WTC11 (cell line): ENCODE data around the gene RNASE12. TPM values are rescaled to one million over a fixed set of nuclear protein-coding genes. Genes with fewer than 3 reads are reported as not detected.

ENCODE experiments used
- ATAC-seq: fragments of 200-7000 bp; cut with Tn5 transposase; 2 replicates; pipeline ENCODE4 v1.10.0; 2021; ENCODE audit warnings: mild to moderate bottlenecking, moderate library complexity
- CTCF ChIA-PET: fragments of 300-600 bp; sonication (Branson Sonifier 250); formaldehyde crosslinking; loops from one replicate; lab custom pipeline; 2021; ENCODE audit warnings: antibody characterized with exemption; lab: Charles Lee
- POLR2A ChIA-PET: fragments of 350-600 bp; sonication (Branson Sonifier 250); formaldehyde crosslinking; loops from one replicate; lab custom pipeline; 2021; ENCODE audit warnings: antibody characterized with exemption; lab: Charles Lee
- DNase-seq: peaks from one replicate; pipeline ENCODE4 v3.0.0; 2021; ENCODE audit warnings: low spot score
- H3K27ac Mint-ChIP-seq: 2 replicates; pipeline ENCODE4 v1.8.0; 2021; ENCODE audit warnings: mixed read lengths
- H3K27me3 Mint-ChIP-seq: 2 replicates; pipeline ENCODE4 v1.8.0; 2021; ENCODE audit warnings: low read depth, mild to moderate bottlenecking, moderate library complexity, mixed read lengths
- H3K36me3 Mint-ChIP-seq: 2 replicates; pipeline ENCODE4 v1.8.0; 2021; ENCODE audit warnings: mixed read lengths
- H3K4me1 Mint-ChIP-seq: 2 replicates; pipeline ENCODE4 v1.8.0; 2022; ENCODE audit warnings: mixed read lengths
- H3K4me3 Mint-ChIP-seq: 2 replicates; pipeline ENCODE4 v1.8.0; 2021; ENCODE audit warnings: mild to moderate bottlenecking, moderate library complexity, mixed read lengths
- H3K9me3 Mint-ChIP-seq: 2 replicates; pipeline ENCODE4 v1.8.0; 2021; ENCODE audit warnings: mixed read lengths
- GRHL2 ChIP-seq: fragments of 250-450 bp; sonication (Bioruptor Pico); IDR thresholded peaks from 2 replicates; pipeline ENCODE4 v1.8.0; 2022; ENCODE audit warnings: mild to moderate bottlenecking, moderate library complexity; ENCODE audit not compliant: insufficient replicate concordance, severe bottlenecking
- HMGA2 ChIP-seq: fragments of 250-450 bp; sonication (Bioruptor Pico); IDR thresholded peaks from 2 replicates; pipeline ENCODE4 v1.4.0; 2021; ENCODE audit warnings: mild to moderate bottlenecking, moderate library complexity
- HMGXB4 ChIP-seq: sonication (generic); formaldehyde crosslinking; IDR thresholded peaks from 2 replicates; pipeline ENCODE4 v1.8.1; 2023; ENCODE audit warnings: mild to moderate bottlenecking, moderate library complexity, missing genetic modification reagents
- KAT7 ChIP-seq: sonication (generic); formaldehyde crosslinking; IDR thresholded peaks from 2 replicates; pipeline ENCODE4 v1.8.1; 2023; ENCODE audit warnings: missing genetic modification reagents, mild to moderate bottlenecking, borderline replicate concordance
- MYBL2 ChIP-seq: sonication (generic); formaldehyde crosslinking; IDR thresholded peaks from 2 replicates; pipeline ENCODE4 v1.8.1; 2023; ENCODE audit warnings: mild to moderate bottlenecking, moderate library complexity, missing genetic modification reagents
- NFATC4 ChIP-seq: fragments of 250-450 bp; sonication (Bioruptor Pico); IDR thresholded peaks from 2 replicates; pipeline ENCODE4 v1.9.0; 2021; ENCODE audit warnings: mild to moderate bottlenecking
- NFE2L1 ChIP-seq: sonication (generic); formaldehyde crosslinking; IDR thresholded peaks from 2 replicates; pipeline ENCODE4 v1.8.1; 2023; ENCODE audit warnings: missing genetic modification reagents
- NFYB ChIP-seq: sonication (generic); formaldehyde crosslinking; conservative IDR thresholded peaks from 2 replicates; pipeline ENCODE4 v1.8.0; 2022; ENCODE audit warnings: low read depth, missing genetic modification reagents
- NR1H2 ChIP-seq: sonication (generic); formaldehyde crosslinking; IDR thresholded peaks from 2 replicates; pipeline ENCODE4 v1.9.0; 2021; ENCODE audit warnings: mild to moderate bottlenecking, moderate library complexity, missing genetic modification reagents
- RELA ChIP-seq: sonication (generic); formaldehyde crosslinking; IDR thresholded peaks from 2 replicates; pipeline ENCODE4 v1.8.1; 2022; ENCODE audit warnings: missing genetic modification reagents, mild to moderate bottlenecking, borderline replicate concordance
- SP1 ChIP-seq: sonication (generic); formaldehyde crosslinking; conservative IDR thresholded peaks from 2 replicates; pipeline ENCODE4 v1.8.1; 2022; ENCODE audit warnings: missing genetic modification reagents
- ZNF232 ChIP-seq: sonication (generic); formaldehyde crosslinking; IDR thresholded peaks from 2 replicates; pipeline ENCODE4 v1.8.0; 2022; ENCODE audit warnings: mild to moderate bottlenecking, missing genetic modification reagents
- ZNF281 ChIP-seq: sonication (generic); formaldehyde crosslinking; IDR thresholded peaks from 2 replicates; pipeline ENCODE4 v1.8.0; 2023; ENCODE audit warnings: mild to moderate bottlenecking, missing genetic modification reagents
- ZNF512 ChIP-seq: sonication (generic); formaldehyde crosslinking; IDR thresholded peaks from 2 replicates; pipeline ENCODE4 v1.8.1; 2022; ENCODE audit warnings: missing genetic modification reagents, borderline replicate concordance
- total RNA-seq: library from RNA; stranded (reverse); gene quantifications from 3 replicates; pipeline ENCODE4 v1.2.3, GENCODE V29; 2021
- TF ChIP-seq, protein P1 (sequence below): sonication (generic); formaldehyde crosslinking; IDR thresholded peaks from 2 replicates; pipeline ENCODE4 v1.8.0; 2023; ENCODE audit warnings: missing genetic modification reagents, mild to moderate bottlenecking, borderline replicate concordance
- TF ChIP-seq, protein P2 (sequence below): sonication (generic); formaldehyde crosslinking; IDR thresholded peaks from 2 replicates; pipeline ENCODE4 v1.8.1; 2022; ENCODE audit warnings: low read depth, mild to moderate bottlenecking, moderate library complexity, missing genetic modification reagents, borderline replicate concordance
- TF ChIP-seq, protein P3 (sequence below): sonication (generic); formaldehyde crosslinking; conservative IDR thresholded peaks from 2 replicates; pipeline ENCODE4 v1.8.1; 2022; ENCODE audit warnings: mild to moderate bottlenecking, missing genetic modification reagents

The RNASE12 gene
- total RNA-seq, 1 experiment from 2014 or later, result not detected

DNA sequence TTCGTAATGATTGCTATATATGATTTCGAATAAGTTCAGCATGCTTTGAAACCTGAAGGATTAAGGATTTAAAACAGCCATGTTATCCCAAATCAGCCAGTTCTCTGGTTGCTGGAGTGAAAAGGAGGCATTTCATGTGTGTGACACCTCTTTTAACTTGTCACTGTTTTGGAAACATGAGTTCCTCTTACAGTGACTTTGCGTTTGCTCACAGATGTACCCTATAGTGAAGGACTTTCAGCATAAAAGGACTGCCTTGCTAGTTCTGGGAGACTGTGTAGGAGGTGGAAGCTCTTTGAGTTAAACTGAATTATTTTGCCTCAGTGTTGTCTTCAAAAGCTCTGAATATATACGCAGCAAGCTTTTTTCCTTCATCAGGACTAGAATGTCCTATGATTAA, 10.9 kb downstream of the RNASE12 start (continued):
- no peak for TF ChIP-seq ZNF512 (CRISPR knock-in tag)
- TF ChIP-seq, all 79 proteins: peak for 0

- peak; percentile 51 for ATAC-seq
- peak overlapping the region; percentile 98 for H3K27ac Mint-ChIP-seq
- H3K27me3 Mint-ChIP-seq, result no peaks in the 10 kb centered on the region; the same call in 1 of the 2 replicates
- no peak for DNase-seq
- peaks cover 63% of the 10 kb centered on the region for H3K4me1 Mint-ChIP-seq
- ChIA-PET POLR2A (interaction anchor here (0.5 kb wide), 1 partner anchor 249 kb away, joined by 4 read pairs; no protein-coding TSS in a partner anchor), CTCF (interaction anchor here (0.6 to 1.7 kb wide), 2 partner anchors 28 to 85 kb away, joined by 3 to 6 read pairs; no protein-coding TSS in a partner anchor)
- H3K36me3 Mint-ChIP-seq, result no peaks in the 10 kb centered on the region
- H3K4me3 Mint-ChIP-seq, result peak overlapping the region; percentile 8
- no peaks in the 10 kb centered on the region for H3K9me3 Mint-ChIP-seq
- TF ChIP-seq NFE2L1 (CRISPR knock-in tag) (0 out of 2 replicates have a peak, but pooled peaks have one; percentile 5), GRHL2 (CRISPR knock-in tag) (no peak)
Observed at GRCh38 chr14:20578784-20579502, 12.2 kb downstream of the RNASE12 start.

GRCh38 chr14:20578325-20578724, 12.9 kb downstream of the RNASE12 start:
- peak; percentile 74 for DNase-seq
- POLR2A ChIA-PET, result interaction anchor here (0.5 kb wide), 1 partner anchor 249 kb away, joined by 4 read pairs; no protein-coding TSS in a partner anchor
- Mint-ChIP-seq H3K4me1 (peaks cover 57% of the 10 kb centered on the region), H3K27ac (peak overlapping the region; percentile 98), H3K9me3 (no peaks in the 10 kb centered on the region), H3K36me3 (no peaks in the 10 kb centered on the region), H3K27me3 (no peaks in the 10 kb centered on the region; the same call in 1 of the 2 replicates), H3K4me3 (peak overlapping the region; percentile 8)
- ATAC-seq, result peak; percentile 91
- CTCF ChIA-PET, result interaction anchor here (1.7 kb wide), 1 partner anchor 28 kb away, joined by 6 read pairs; no protein-coding TSS in a partner anchor
- TF ChIP-seq SP1 (CRISPR knock-in tag), result no peak
- TF ChIP-seq NFYB (CRISPR knock-in tag), result no peak
- no peak for TF ChIP-seq HMGA2 (CRISPR knock-in tag)
- TF ChIP-seq, protein P1, sequence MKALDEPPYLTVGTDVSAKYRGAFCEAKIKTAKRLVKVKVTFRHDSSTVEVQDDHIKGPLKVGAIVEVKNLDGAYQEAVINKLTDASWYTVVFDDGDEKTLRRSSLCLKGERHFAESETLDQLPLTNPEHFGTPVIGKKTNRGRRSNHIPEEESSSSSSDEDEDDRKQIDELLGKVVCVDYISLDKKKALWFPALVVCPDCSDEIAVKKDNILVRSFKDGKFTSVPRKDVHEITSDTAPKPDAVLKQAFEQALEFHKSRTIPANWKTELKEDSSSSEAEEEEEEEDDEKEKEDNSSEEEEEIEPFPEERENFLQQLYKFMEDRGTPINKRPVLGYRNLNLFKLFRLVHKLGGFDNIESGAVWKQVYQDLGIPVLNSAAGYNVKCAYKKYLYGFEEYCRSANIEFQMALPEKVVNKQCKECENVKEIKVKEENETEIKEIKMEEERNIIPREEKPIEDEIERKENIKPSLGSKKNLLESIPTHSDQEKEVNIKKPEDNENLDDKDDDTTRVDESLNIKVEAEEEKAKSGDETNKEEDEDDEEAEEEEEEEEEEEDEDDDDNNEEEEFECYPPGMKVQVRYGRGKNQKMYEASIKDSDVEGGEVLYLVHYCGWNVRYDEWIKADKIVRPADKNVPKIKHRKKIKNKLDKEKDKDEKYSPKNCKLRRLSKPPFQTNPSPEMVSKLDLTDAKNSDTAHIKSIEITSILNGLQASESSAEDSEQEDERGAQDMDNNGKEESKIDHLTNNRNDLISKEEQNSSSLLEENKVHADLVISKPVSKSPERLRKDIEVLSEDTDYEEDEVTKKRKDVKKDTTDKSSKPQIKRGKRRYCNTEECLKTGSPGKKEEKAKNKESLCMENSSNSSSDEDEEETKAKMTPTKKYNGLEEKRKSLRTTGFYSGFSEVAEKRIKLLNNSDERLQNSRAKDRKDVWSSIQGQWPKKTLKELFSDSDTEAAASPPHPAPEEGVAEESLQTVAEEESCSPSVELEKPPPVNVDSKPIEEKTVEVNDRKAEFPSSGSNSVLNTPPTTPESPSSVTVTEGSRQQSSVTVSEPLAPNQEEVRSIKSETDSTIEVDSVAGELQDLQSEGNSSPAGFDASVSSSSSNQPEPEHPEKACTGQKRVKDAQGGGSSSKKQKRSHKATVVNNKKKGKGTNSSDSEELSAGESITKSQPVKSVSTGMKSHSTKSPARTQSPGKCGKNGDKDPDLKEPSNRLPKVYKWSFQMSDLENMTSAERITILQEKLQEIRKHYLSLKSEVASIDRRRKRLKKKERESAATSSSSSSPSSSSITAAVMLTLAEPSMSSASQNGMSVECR (CRISPR knock-in tag), result no peak
- TF ChIP-seq NR1H2 (CRISPR knock-in tag), result no peak
- TF ChIP-seq HMGXB4 (CRISPR knock-in tag), result no peak
- no peak for TF ChIP-seq NFATC4 (CRISPR knock-in tag)
- TF ChIP-seq, protein P2, sequence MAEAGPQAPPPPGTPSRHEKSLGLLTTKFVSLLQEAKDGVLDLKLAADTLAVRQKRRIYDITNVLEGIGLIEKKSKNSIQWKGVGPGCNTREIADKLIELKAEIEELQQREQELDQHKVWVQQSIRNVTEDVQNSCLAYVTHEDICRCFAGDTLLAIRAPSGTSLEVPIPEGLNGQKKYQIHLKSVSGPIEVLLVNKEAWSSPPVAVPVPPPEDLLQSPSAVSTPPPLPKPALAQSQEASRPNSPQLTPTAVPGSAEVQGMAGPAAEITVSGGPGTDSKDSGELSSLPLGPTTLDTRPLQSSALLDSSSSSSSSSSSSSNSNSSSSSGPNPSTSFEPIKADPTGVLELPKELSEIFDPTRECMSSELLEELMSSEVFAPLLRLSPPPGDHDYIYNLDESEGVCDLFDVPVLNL (CRISPR knock-in tag), result no peak
- no peak for TF ChIP-seq MYBL2 (CRISPR knock-in tag)
- no peak for TF ChIP-seq ZNF232 (CRISPR knock-in tag)
- TF ChIP-seq, protein P3, sequence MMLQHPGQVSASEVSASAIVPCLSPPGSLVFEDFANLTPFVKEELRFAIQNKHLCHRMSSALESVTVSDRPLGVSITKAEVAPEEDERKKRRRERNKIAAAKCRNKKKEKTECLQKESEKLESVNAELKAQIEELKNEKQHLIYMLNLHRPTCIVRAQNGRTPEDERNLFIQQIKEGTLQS, result no peak
- no peak for TF ChIP-seq RELA
- no peak for TF ChIP-seq ZNF281 (CRISPR knock-in tag)
- no peak for TF ChIP-seq KAT7 (CRISPR knock-in tag)
